ENCODE data around the gene PKDCC. TPM values are rescaled to one million over a fixed set of nuclear protein-coding genes. Genes with fewer than 3 reads are reported as not detected.

PKDCC gene
- total and polyA plus RNA-seq, 7 experiments from 2014 or later: not detected

DNA sequence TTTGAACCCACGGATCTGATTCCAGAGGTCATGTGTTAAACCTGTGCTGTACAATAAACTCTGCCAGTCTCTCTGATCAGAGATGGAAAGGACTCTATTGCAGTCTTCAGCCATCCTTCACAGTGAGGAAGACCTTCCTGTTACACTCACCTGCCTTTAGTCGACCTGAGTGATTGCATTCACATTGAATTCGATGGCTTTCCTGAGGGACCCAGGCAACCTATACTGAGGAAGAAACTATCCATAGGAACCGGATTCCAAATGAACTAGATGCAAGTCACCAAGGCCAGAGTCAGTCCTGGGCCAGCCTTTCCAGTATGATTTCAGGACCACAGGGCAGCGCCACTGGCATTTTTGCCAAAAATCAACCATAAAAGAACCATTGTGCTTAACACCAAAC is 56.8 kb downstream of the PKDCC start:
- peaks cover 0 to 16% (median 5%) of the 10 kb centered on the region in 11 donors for H3K9me3 Mint-ChIP-seq
- H3K4me3 Mint-ChIP-seq: peak overlapping the region in 6 of 10 donors; percentile 31 to 67 (median 60)
- ChIA-PET POLR2A (interaction anchor here (0.6 to 20.6 kb wide), 10 partner anchors 8 to 1125 kb away, joined by 3 to 636 read pairs (median 16); partner anchors contain the start of gene EML4), CTCF (interaction anchor here (1.3 to 3.2 kb wide), 5 partner anchors 24 to 91 kb away, joined by 3 to 20 read pairs (median 16); no protein-coding TSS in a partner anchor)
- peak overlapping the region; percentile 46 for H3K4me3 ChIP-seq (ENCODE audit: low read length)
- peaks cover 0 to 12% (median 0%) of the 10 kb centered on the region in 5 donors for H3K36me3 Mint-ChIP-seq
- ATAC-seq (no peak), DNase-seq (no peak)
- peaks cover 83 to 90% of the 10 kb centered on the region in 2 donors for H3K4me1 ChIP-seq (ENCODE audit: control insufficient read depth in 2 of 2, insufficient read depth in 2 of 2, low read length in 2 of 2)
- H3K9me3 ChIP-seq (ENCODE audit: control insufficient read depth in 2 of 3, low read length in 3 of 3): no peaks in the 10 kb centered on the region
- H3K27ac Mint-ChIP-seq: no peak overlapping the region
- intact Hi-C loops (cut with micrococcal nuclease): loop anchor here (1.0 to 10.0 kb wide), 8 partner anchors 8 to 1123 kb away; partner anchors contain the start of genes KCNG3 (in 1 of the 2) and ZFP36L2 (in 1 of the 2)
- H3K27me3 Mint-ChIP-seq: no peaks in the 10 kb centered on the region
- H3K36me3 ChIP-seq (ENCODE audit: control insufficient read depth in 2 of 3, insufficient read depth in 3 of 3, low read length in 3 of 3): no peaks in the 10 kb centered on the region
- H3K27ac ChIP-seq (ENCODE audit: low read depth, low read length): peak overlapping the region; percentile 95
- no peaks in the 10 kb centered on the region for H3K27me3 ChIP-seq (ENCODE audit: control insufficient read depth in 2 of 2, insufficient read depth in 2 of 2, low read length in 2 of 2)
- peaks cover 12 to 45% (median 24%) of the 10 kb centered on the region in 7 donors for H3K4me1 Mint-ChIP-seq

GRCh38 chr2:42105330-42106256 is 57.8 kb downstream of the PKDCC start:
- DNase-seq (peak; percentile 52 to 93 (median 91)), ATAC-seq (peak; percentile 65)
- POLR2A ChIA-PET: interaction anchor here (0.6 to 20.6 kb wide), 21 partner anchors 9 to 1460 kb away, joined by 3 to 636 read pairs (median 5); partner anchors contain the start of gene EML4
- H3K27me3 ChIP-seq (ENCODE audit: control insufficient read depth in 2 of 2, insufficient read depth in 2 of 2, low read length in 2 of 2): no peaks in the 10 kb centered on the region
- H3K4me1 ChIP-seq (ENCODE audit: control insufficient read depth in 2 of 2, insufficient read depth in 2 of 2, low read length in 2 of 2): peaks cover 82 to 90% of the 10 kb centered on the region in 2 donors
- Mint-ChIP-seq H3K36me3 (peaks cover 0 to 3% (median 0%) of the 10 kb centered on the region in 5 donors), H3K27me3 (no peaks in the 10 kb centered on the region), H3K4me3 (no peak overlapping the region), H3K4me1 (peaks cover 2 to 38% (median 15%) of the 10 kb centered on the region in 7 donors), H3K27ac (no peak overlapping the region), H3K9me3 (peaks cover 0 to 8% (median 0%) of the 10 kb centered on the region in 11 donors)
- peak overlapping the region; percentile 46 for H3K4me3 ChIP-seq (ENCODE audit: low read length)
- no peaks in the 10 kb centered on the region for H3K9me3 ChIP-seq (ENCODE audit: control insufficient read depth in 2 of 3, low read length in 3 of 3)
- intact Hi-C loops (cut with micrococcal nuclease): loop anchor here (1.0 to 10.0 kb wide), 10 partner anchors 9 to 1122 kb away; partner anchors contain the start of genes KCNG3 (in 1 of the 2) and ZFP36L2 (in 1 of the 2)
- CTCF ChIA-PET: interaction anchor here (0.7 to 3.2 kb wide), 13 partner anchors 10 to 90 kb away, joined by 3 to 20 read pairs (median 13); no protein-coding TSS in a partner anchor
- H3K36me3 ChIP-seq (ENCODE audit: control insufficient read depth in 2 of 3, insufficient read depth in 3 of 3, low read length in 3 of 3): no peaks in the 10 kb centered on the region
- peak overlapping the region; percentile 95 for H3K27ac ChIP-seq (ENCODE audit: low read depth, low read length)

DNA sequence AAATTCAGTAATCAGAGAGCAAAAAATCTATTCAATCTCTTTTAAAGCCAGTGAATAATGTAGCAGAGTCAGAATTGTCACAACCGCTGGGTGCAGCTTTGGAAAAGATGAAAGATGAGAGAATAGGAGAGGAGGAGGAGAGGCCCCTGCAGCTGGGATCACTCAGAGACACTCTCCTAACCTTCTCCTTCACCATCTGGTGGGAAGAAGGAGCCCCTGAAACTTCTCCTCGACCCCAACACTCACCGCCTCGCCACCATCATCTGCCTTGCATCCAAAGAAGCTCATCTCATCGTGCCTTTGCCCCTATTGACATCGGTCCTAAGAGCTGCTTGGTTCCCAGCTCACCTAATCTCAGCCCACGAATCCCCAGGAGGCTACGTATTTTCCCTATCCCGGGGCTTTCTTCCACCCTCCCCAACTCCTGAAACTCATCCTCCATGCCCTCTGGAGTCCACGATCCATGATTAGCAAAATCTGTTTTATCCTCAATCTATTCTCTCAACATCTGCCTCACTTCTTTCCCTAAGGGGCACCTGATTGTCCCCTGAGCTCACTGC is 58.5 kb downstream of the PKDCC start:
- peaks cover 0 to 2% (median 0%) of the 10 kb centered on the region in 5 donors for H3K36me3 Mint-ChIP-seq
- H3K4me1 Mint-ChIP-seq: peaks cover 0 to 34% (median 11%) of the 10 kb centered on the region in 7 donors
- Histone ChIP-seq H3K9me3 (ENCODE audit: control insufficient read depth in 2 of 3, low read length in 3 of 3) (no peaks in the 10 kb centered on the region), H3K27me3 (ENCODE audit: control insufficient read depth in 2 of 2, insufficient read depth in 2 of 2, low read length in 2 of 2) (no peaks in the 10 kb centered on the region), H3K4me3 (ENCODE audit: low read length) (peak overlapping the region; percentile 43), H3K27ac (ENCODE audit: low read depth, low read length) (peak overlapping the region; percentile 95), H3K4me1 (ENCODE audit: control insufficient read depth in 2 of 2, insufficient read depth in 2 of 2, low read length in 2 of 2) (peaks cover 78 to 91% of the 10 kb centered on the region in 2 donors), H3K36me3 (ENCODE audit: control insufficient read depth in 2 of 3, insufficient read depth in 3 of 3, low read length in 3 of 3) (no peaks in the 10 kb centered on the region)
- ATAC-seq (no peak), DNase-seq (no peak)
- ChIA-PET POLR2A (interaction anchor here (0.6 to 20.6 kb wide), 17 partner anchors 9 to 1459 kb away, joined by 3 to 636 read pairs (median 10); partner anchors contain the start of gene EML4), CTCF (interaction anchor here (0.5 to 3.2 kb wide), 14 partner anchors 9 to 109 kb away, joined by 3 to 20 read pairs (median 11); no protein-coding TSS in a partner anchor)
- H3K27me3 Mint-ChIP-seq: no peaks in the 10 kb centered on the region
- no peak overlapping the region for H3K27ac Mint-ChIP-seq
- intact Hi-C loops (cut with micrococcal nuclease): loop anchor here (1.0 to 10.0 kb wide), 8 partner anchors 18 to 1121 kb away; partner anchors contain the start of genes KCNG3 (in 1 of the 2) and ZFP36L2 (in 1 of the 2)
- H3K9me3 Mint-ChIP-seq: peaks cover 0 to 6% (median 0%) of the 10 kb centered on the region in 11 donors
- H3K4me3 Mint-ChIP-seq: no peak overlapping the region

DNA sequence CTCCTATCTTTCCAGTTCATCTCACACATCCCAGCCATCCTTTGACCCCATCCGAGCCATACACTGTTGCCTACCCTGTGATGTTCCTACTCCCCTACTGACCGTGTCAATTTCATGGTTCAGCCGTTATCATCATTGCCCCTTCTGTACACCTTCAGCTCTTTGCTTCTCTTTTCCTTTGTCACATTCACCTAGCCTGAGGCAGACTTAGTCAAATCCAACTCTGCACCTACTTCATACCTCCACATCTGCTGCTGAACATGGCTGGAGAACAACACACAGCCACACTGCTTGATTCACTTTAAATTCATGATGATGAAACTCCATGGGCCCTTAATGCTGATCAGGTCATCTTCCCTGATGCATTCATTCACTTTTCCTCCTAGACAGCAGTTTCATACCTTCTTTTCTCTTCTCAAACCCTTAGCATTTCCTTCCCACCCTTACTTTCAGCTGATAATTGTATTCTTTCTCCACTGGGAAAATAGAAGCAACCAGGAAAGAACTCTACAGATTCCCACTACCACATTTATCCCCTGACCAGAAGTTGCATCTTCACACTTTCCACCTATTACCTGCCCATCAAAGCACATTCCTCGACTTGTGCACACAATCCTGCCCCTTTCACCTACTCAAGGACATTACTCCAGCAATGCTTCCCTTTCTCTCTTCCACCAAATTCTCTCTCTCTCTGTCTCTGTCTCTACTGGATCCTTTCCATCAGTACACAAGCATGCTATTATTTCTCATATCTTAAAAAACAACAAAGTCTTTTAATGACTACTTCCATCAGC is 59.6 kb downstream of the PKDCC start:
- Mint-ChIP-seq H3K36me3 (peaks cover 0 to 2% (median 0%) of the 10 kb centered on the region in 5 donors), H3K9me3 (no peaks in the 10 kb centered on the region), H3K4me1 (peaks cover 8 to 34% (median 12%) of the 10 kb centered on the region in 7 donors), H3K27ac (no peak overlapping the region), H3K27me3 (no peaks in the 10 kb centered on the region), H3K4me3 (no peak overlapping the region)
- ATAC-seq (no peak), DNase-seq (no peak)
- peak overlapping the region; percentile 43 for H3K4me3 ChIP-seq (ENCODE audit: low read length)
- ChIA-PET CTCF (interaction anchor here (2.2 to 3.2 kb wide), 8 partner anchors 8 to 89 kb away, joined by 7 to 20 read pairs (median 16); no protein-coding TSS in a partner anchor), POLR2A (interaction anchor here (0.5 to 20.6 kb wide), 6 partner anchors 7 to 74 kb away, joined by 5 to 636 read pairs (median 34); partner anchors contain the start of gene EML4)
- no peaks in the 10 kb centered on the region for H3K36me3 ChIP-seq (ENCODE audit: control insufficient read depth in 2 of 3, insufficient read depth in 3 of 3, low read length in 3 of 3)
- H3K4me1 ChIP-seq (ENCODE audit: control insufficient read depth in 2 of 2, insufficient read depth in 2 of 2, low read length in 2 of 2): peaks cover 78 to 90% of the 10 kb centered on the region in 2 donors
- H3K27ac ChIP-seq (ENCODE audit: low read depth, low read length): peak overlapping the region; percentile 95
- no peaks in the 10 kb centered on the region for H3K27me3 ChIP-seq (ENCODE audit: control insufficient read depth in 2 of 2, insufficient read depth in 2 of 2, low read length in 2 of 2)
- intact Hi-C loops (cut with micrococcal nuclease): loop anchor here (1.0 to 10.0 kb wide), 6 partner anchors 11 to 1120 kb away; partner anchors contain the start of genes KCNG3 (in 1 of the 2) and ZFP36L2 (in 1 of the 2)
- no peaks in the 10 kb centered on the region for H3K9me3 ChIP-seq (ENCODE audit: control insufficient read depth in 2 of 3, low read length in 3 of 3)

All from naive thymus-derived CD4-positive, alpha-beta T cell (primary cell).